ENCODE data around the gene DGKD. TPM values are rescaled to one million over a fixed set of nuclear protein-coding genes. Genes with fewer than 3 reads are reported as not detected.
A peak's percentile ranks its signal among the peaks of the same experiment; 100 is the strongest.

Gene DGKD
- total RNA-seq, 1 donor from 2014 or later: 188 TPM

DNA sequence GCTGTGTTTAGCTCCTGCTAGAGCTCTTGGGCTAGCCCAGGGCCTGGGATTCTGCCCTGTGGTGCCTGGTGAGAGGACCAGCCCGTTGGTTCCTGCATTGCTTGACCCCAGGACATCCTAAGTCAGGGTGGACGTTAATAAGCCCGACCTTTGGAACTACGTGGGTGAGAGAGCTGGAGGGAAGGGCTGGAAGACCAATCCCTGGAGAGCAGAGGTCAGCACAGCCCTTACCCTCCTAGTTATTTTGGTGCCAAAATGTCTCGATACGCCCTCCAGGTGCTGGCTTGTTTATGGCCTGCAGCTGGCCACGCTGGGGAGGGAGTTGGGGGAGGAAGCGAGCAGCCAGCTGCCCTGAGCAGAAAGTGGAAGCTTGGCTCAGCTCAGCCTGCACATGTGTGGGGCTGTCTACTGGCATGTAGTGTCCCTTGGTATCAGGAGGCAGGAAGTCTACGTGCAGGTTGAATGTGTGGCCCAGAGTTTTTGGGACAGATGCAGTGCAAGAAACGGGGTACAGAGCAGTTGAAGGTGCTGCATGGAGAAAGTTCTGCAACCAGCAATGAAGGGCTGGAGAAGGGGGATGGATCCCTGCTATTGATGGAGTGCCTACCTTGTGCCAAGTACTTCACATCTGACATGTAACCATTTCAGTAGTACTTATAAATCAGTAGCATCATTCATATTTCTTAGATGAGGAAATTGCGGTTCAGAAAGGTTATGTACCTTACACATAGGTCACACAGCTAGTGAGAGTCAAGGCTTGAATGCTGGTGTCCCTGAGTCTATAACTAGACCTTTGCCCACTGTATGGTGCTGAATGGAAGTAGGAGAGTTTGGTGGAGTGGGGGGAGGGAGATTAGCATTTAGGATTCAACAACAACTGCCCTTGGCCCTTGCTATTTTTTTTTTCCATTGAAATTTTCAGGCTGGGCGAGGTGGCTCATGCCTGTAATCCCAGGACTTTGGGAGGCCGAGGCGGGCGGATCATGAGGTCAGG, 5.0 kb upstream of the DGKD start:
- ATAC-seq (ENCODE audit: low read depth): peak; percentile 53
- POLR2A ChIA-PET: interaction anchor here (0.6 to 3.7 kb wide), 7 partner anchors 10 to 82 kb away, joined by 3 to 35 read pairs (median 7); no protein-coding TSS in a partner anchor
- intact Hi-C loops (cut with micrococcal nuclease): loop anchor here (1.0 kb wide), 1 partner anchor 10 kb away; no protein-coding TSS in a partner anchor

DNA sequence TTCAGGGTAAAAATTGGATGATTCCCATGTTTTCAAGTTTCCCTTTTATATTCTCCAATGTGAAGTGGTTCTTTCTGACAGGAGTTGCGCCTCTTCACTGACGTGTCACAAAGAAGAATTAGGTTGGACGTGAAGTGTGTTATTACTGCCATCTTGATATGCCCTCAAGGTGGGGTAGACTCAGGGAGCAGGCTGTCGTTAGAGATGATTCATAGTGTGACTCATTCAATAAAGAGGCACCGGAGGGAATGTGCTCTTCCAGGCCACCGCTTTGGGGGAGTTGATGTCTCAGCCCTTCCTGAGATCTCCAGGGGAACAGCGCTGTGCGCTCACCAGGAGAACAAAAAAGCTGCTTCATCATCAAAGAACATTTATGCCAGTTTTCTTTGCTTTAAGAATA, 3.6 kb upstream of the DGKD start:
- TF ChIP-seq, protein P1, sequence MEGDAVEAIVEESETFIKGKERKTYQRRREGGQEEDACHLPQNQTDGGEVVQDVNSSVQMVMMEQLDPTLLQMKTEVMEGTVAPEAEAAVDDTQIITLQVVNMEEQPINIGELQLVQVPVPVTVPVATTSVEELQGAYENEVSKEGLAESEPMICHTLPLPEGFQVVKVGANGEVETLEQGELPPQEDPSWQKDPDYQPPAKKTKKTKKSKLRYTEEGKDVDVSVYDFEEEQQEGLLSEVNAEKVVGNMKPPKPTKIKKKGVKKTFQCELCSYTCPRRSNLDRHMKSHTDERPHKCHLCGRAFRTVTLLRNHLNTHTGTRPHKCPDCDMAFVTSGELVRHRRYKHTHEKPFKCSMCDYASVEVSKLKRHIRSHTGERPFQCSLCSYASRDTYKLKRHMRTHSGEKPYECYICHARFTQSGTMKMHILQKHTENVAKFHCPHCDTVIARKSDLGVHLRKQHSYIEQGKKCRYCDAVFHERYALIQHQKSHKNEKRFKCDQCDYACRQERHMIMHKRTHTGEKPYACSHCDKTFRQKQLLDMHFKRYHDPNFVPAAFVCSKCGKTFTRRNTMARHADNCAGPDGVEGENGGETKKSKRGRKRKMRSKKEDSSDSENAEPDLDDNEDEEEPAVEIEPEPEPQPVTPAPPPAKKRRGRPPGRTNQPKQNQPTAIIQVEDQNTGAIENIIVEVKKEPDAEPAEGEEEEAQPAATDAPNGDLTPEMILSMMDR (IDR thresholded peaks at IDR 0.05): no peak
- intact Hi-C loops (cut with micrococcal nuclease): loop anchor here (5.0 kb wide), 1 partner anchor 53 kb away; no protein-coding TSS in a partner anchor
- DNase-seq (peak; percentile 16), ATAC-seq (ENCODE audit: low read depth) (peak; percentile 11)
- no peaks in the 10 kb centered on the region for H3K27me3 Mint-ChIP-seq
- ChIA-PET POLR2A (interaction anchor here (1.3 to 3.7 kb wide), 7 partner anchors 11 to 83 kb away, joined by 3 to 35 read pairs (median 6); no protein-coding TSS in a partner anchor), CTCF (interaction anchor here (0.7 kb wide), 1 partner anchor 90 kb away, joined by 3 read pairs; no protein-coding TSS in a partner anchor)
- no peaks in the 10 kb centered on the region for H3K9me3 Mint-ChIP-seq
- peaks cover 12% of the 10 kb centered on the region for H3K36me3 Mint-ChIP-seq (ENCODE audit: low read depth)
- peak overlapping the region; percentile 72 for H3K4me3 Mint-ChIP-seq
- H3K4me1 Mint-ChIP-seq: peaks cover 76% of the 10 kb centered on the region
- H3K27ac Mint-ChIP-seq: peak overlapping the region; percentile 83

More for the DNA sequence above, 5.0 kb upstream of the DGKD start:
- no peaks in the 10 kb centered on the region for H3K9me3 Mint-ChIP-seq
- DNase-seq: peak; percentile 38
- CTCF ChIA-PET: interaction anchor here (0.7 to 1.8 kb wide), 4 partner anchors 17 to 94 kb away, joined by 3 to 10 read pairs (median 4); no protein-coding TSS in a partner anchor
- peak overlapping the region; percentile 73 for H3K4me3 Mint-ChIP-seq
- H3K36me3 Mint-ChIP-seq (ENCODE audit: low read depth): peaks cover 5% of the 10 kb centered on the region
- no peaks in the 10 kb centered on the region for H3K27me3 Mint-ChIP-seq
- TF ChIP-seq, protein P1 (IDR thresholded peaks at IDR 0.05): no peak
- peak overlapping the region; percentile 82 for H3K27ac Mint-ChIP-seq
- peaks cover 69% of the 10 kb centered on the region for H3K4me1 Mint-ChIP-seq

DNA sequence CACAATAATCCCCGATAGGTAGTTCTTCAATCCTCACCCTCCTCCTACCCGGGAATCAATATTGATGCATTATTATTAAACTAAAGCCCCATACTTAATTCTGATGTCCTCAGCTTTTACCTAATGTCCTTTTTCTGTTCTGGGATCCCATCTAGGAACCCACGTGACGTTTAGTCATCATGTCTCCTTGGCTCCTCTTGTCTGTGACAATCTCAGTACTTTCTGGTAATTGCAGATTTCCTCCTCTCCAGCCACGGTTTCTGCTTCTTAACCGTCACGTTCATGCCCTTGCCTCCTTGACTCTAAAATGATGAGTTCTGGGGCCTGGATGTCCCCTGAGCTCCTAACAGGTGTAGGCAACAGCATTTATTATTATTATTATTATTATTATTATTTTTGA, 2.9 kb upstream of the DGKD start:
- DNase-seq: no peak
- H3K27ac Mint-ChIP-seq: peak overlapping the region; percentile 83
- intact Hi-C loops (cut with micrococcal nuclease): loop anchor here (5.0 kb wide), 1 partner anchor 54 kb away; no protein-coding TSS in a partner anchor
- TF ChIP-seq, protein P1 (IDR thresholded peaks at IDR 0.05): no peak
- POLR2A ChIA-PET: interaction anchor here (1.3 to 3.7 kb wide), 3 partner anchors 13 to 20 kb away, joined by 4 to 35 read pairs (median 5); no protein-coding TSS in a partner anchor
- CTCF ChIA-PET: no interaction called here
- H3K4me3 Mint-ChIP-seq: peak overlapping the region; percentile 16
- ATAC-seq (ENCODE audit: low read depth): no peak
- no peaks in the 10 kb centered on the region for H3K27me3 Mint-ChIP-seq
- no peaks in the 10 kb centered on the region for H3K9me3 Mint-ChIP-seq
- H3K36me3 Mint-ChIP-seq (ENCODE audit: low read depth): peaks cover 17% of the 10 kb centered on the region
- H3K4me1 Mint-ChIP-seq: peaks cover 82% of the 10 kb centered on the region

DNA sequence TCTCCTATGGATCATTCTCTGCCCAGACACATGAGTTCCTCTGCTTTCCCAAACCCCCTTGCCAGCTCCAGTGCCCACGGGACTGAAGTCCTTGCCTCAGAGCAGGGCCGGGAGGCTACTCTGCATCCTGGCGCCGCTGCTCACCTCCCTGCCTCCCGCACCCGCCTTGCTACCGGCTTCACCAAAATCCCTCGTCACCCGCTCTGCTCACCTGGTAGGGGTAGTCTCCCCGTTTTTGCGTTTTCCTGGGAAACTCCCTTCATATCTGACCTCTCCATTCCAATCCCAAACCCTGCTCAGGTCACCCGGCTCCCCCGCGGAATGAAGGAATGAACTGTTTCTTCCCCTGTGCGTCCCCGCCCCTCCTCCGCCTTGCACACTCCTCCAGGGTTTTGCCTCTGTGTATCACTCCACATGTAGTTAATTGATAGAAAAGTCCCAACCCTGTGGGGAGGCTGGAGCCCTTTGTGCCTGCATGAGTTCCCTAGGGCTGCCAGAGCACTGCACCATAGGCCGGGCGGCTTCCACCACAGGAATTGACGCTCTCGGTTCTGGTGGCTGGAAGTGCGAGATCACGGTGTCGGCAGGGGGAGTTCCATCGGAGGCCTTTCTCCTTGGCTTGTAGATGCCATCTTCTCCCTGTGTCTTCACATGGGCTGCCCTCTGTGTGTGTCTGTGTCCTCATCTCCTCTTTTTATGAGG, 2.0 kb upstream of the DGKD start:
- DNase-seq (no peak), ATAC-seq (ENCODE audit: low read depth) (no peak)
- intact Hi-C loops (cut with micrococcal nuclease): loop anchor here (5.0 kb wide), 1 partner anchor 55 kb away; no protein-coding TSS in a partner anchor
- Mint-ChIP-seq H3K4me3 (peak overlapping the region; percentile 93), H3K4me1 (peaks cover 88% of the 10 kb centered on the region), H3K27ac (peak overlapping the region; percentile 100), H3K36me3 (ENCODE audit: low read depth) (peaks cover 23% of the 10 kb centered on the region), H3K9me3 (no peaks in the 10 kb centered on the region), H3K27me3 (no peaks in the 10 kb centered on the region)
- TF ChIP-seq, protein P1 (IDR thresholded peaks at IDR 0.05): no peak
- CTCF ChIA-PET: interaction anchor here (1.5 kb wide), 1 partner anchor 20 kb away, joined by 3 read pairs; no protein-coding TSS in a partner anchor
- POLR2A ChIA-PET: interaction anchor here (1.3 to 6.1 kb wide), 5 partner anchors 14 to 31 kb away, joined by 4 to 93 read pairs (median 15); no protein-coding TSS in a partner anchor
